ENCODE results near the gene SKI. TPM values are rescaled to one million over a fixed set of nuclear protein-coding genes. Genes with fewer than 3 reads are reported as not detected.

Gene SKI
- total and polyA plus RNA-seq, 2 of the 8 experiments (the other 6 are each of a cell fraction or from before 2014, with no cell fraction given): 8.3 to 87.6 TPM

DNA sequence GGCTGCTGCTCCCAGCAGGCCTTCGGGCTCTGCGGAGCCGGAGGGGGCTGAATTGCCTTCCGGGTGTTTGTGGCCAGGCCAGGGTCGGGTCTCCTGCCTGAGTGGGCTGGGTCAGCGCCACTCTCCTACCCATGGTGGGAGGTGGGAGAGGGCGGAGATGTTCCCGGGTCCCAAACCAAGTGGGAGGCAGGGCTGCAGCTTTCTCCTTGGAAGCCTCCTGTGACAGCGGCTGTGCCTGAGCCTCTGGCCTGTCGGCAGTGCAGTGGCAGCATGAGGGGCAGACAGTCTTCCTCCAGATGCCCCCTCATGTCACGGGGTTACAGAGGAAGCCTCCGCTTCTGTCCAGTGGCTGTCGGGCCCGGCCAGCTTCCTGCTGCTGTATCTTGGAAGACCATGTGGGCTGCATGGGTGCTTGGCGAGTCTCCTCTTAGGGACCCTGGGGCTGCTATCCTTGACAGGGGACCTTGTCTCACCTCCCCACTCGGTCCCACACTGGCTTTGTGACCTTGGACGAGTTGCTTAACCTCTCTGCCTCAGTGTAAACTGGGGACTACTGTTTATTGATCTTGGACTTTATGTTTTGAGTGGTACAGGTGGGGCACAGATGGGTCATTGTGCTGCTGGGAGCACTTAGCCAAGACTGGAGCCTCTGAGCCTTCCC, 4.3 kb downstream of the SKI start:
- 86% methylated on average over 17 of the region's 17 CpGs; no CpG with 5 or more reads in 1 of the 2 experiments for WGBS, 2 experiments (ENCODE audit: extremely low coverage in 1 of 2, insufficient coverage in 1 of 2, insufficient read length in 1 of 2, insufficient replicate concordance in 2 of 2, low coverage in 1 of 2, low lambda C conversion rate in 2 of 2, missing lambda C conversion rate in 1 of 2)
- TF ChIP-seq RBBP5 (IDR thresholded peaks at IDR 0.05; ENCODE audit: borderline replicate concordance, low read depth, low read length): no peak
- TF ChIP-seq CTBP2 (IDR thresholded peaks at IDR 0.05; ENCODE audit: borderline replicate concordance, insufficient read depth, insufficient read length, low read length): no peak
- TF ChIP-seq, protein P1, sequence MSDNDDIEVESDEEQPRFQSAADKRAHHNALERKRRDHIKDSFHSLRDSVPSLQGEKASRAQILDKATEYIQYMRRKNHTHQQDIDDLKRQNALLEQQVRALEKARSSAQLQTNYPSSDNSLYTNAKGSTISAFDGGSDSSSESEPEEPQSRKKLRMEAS (IDR thresholded peaks at IDR 0.05): no peak
- no peak for TF ChIP-seq BRCA1 (IDR thresholded peaks at IDR 0.05; ENCODE audit: low read depth, low read length)
- no peak for TF ChIP-seq KDM5A (IDR thresholded peaks at IDR 0.05; ENCODE audit: low read length)
- no peak for TF ChIP-seq HDAC6 (IDR thresholded peaks at IDR 0.05; ENCODE audit: low read depth, low read length)
- TF ChIP-seq SP4 (IDR thresholded peaks at IDR 0.05; ENCODE audit: low read length): no peak
- no peak for TF ChIP-seq POU5F1 (IDR thresholded peaks at IDR 0.05; ENCODE audit: low read depth, low read length)
- no peak for TF ChIP-seq GTF2F1 (IDR thresholded peaks at IDR 0.05; ENCODE audit: borderline replicate concordance, low read depth, low read length)
- no peak overlapping the region for H2BK12ac ChIP-seq (ENCODE audit: low read depth, low read length)
- H2BK15ac ChIP-seq (ENCODE audit: low read length): no peak overlapping the region
- no peaks in the 10 kb centered on the region for H3K27me3 ChIP-seq (replicated peaks in 1 of 4; ENCODE audit: control insufficient read depth in 3 of 4, extremely low read depth in 1 of 4, insufficient read depth in 3 of 4, low read length in 3 of 4)
- no peak for FAIRE-seq
- no peak overlapping the region for H4K91ac ChIP-seq (replicated peaks; ENCODE audit: insufficient read length, low read length)
- H3K4me2 ChIP-seq (ENCODE audit: insufficient read depth in 1 of 2, low read depth in 2 of 2, low read length in 2 of 2): peak overlapping the region in 1 of 2 experiments; percentile 78; a peak in 2 of 4 replicates
- H3K56ac ChIP-seq (replicated peaks; ENCODE audit: insufficient read length, low read depth, low read length): no peak overlapping the region
- H2AFZ ChIP-seq (ENCODE audit: low read length): no peak overlapping the region
- no peak overlapping the region for H2BK20ac ChIP-seq (ENCODE audit: low read length)
- no peaks in the 10 kb centered on the region for H3K36me3 ChIP-seq (ENCODE audit: control insufficient read depth in 2 of 4, insufficient read depth in 4 of 4, low read length in 3 of 4)
- H3K79me1 ChIP-seq (ENCODE audit: low read depth, low read length): peaks cover 20% of the 10 kb centered on the region
- DNase-seq (ENCODE audit: low read depth in 1 of 2, low spot score in 2 of 2): no peak
- H3K27ac ChIP-seq (ENCODE audit: low read depth, low read length): no peak overlapping the region
- no peak overlapping the region for H4K5ac ChIP-seq (ENCODE audit: insufficient read length, low read depth, low read length)
- H3K9me3 ChIP-seq (ENCODE audit: insufficient read depth in 2 of 2, low read depth in 1 of 2, low read length in 1 of 2): no peaks in the 10 kb centered on the region
- H3K9ac ChIP-seq (replicated peaks in 1 of 4; ENCODE audit: extremely low read depth in 1 of 4, low read depth in 3 of 4, low read length in 3 of 4): no peak overlapping the region
- H4K20me1 ChIP-seq (replicated peaks in 1 of 2; ENCODE audit: control insufficient read depth in 1 of 2, insufficient read depth in 2 of 2, low read length in 2 of 2): peaks cover 61 to 69% of the 10 kb centered on the region in 2 experiments
- H3K23me2 ChIP-seq (ENCODE audit: low read depth, low read length): peaks cover 19% of the 10 kb centered on the region
- no peak overlapping the region for H2AK5ac ChIP-seq (ENCODE audit: low read depth, low read length)
- POLR2A ChIA-PET (ENCODE audit: partially characterized antibody): interaction anchor here (0.6 to 4.3 kb wide), 7 partner anchors 11 to 453 kb away, joined by 3 to 19 read pairs (median 3); no protein-coding TSS in a partner anchor
- no peak overlapping the region for H3K23ac ChIP-seq (ENCODE audit: insufficient read length)
- H3K4ac ChIP-seq (replicated peaks; ENCODE audit: insufficient read length, low read depth, low read length): no peak overlapping the region
- CTCF ChIA-PET (ENCODE audit: partially characterized antibody): interaction anchor here (0.7 to 3.0 kb wide), 11 partner anchors 11 to 149 kb away, joined by 3 to 13 read pairs (median 4); partner anchors contain the start of gene FAAP20
- peaks cover 0 to 46% (median 27%) of the 10 kb centered on the region in 4 experiments; a peak in 6 of 7 replicates for H3K4me1 ChIP-seq (replicated peaks in 1 of 4; ENCODE audit: control insufficient read depth in 3 of 4, insufficient read depth in 4 of 4, low read length in 3 of 4)
- H2BK5ac ChIP-seq (ENCODE audit: low read depth, low read length): no peak overlapping the region
- no peak overlapping the region for H3K18ac ChIP-seq (ENCODE audit: extremely low read depth, low read length)
- no peak overlapping the region; the same call in 1 of the 2 replicates for H4K8ac ChIP-seq (ENCODE audit: extremely low read depth, insufficient read depth, low read length)
- no peak overlapping the region for H3K14ac ChIP-seq (ENCODE audit: insufficient read length)
- H3K79me2 ChIP-seq (ENCODE audit: control insufficient read depth in 1 of 2, insufficient read depth in 2 of 2, low read length in 2 of 2): peaks cover 65 to 88% of the 10 kb centered on the region in 2 experiments
- no peak overlapping the region for H2BK120ac ChIP-seq (replicated peaks; ENCODE audit: low read depth, low read length)
- H3K4me3 ChIP-seq (ENCODE audit: extremely low read depth in 1 of 4, insufficient read depth in 2 of 4, low read depth in 3 of 4, low read length in 4 of 4): no peak overlapping the region

Measured in H1 (cell line).